Endodermal cell (in vitro differentiated cells): ENCODE data around the gene NFIX. TPM values are rescaled to one million over a fixed set of nuclear protein-coding genes. Genes with fewer than 3 reads are reported as not detected.

Source experiments
- DNase-seq: peaks from one replicate; pipeline ENCODE4 v3.0.0-alpha.2; 2017
- H3K27ac ChIP-seq: 2 replicates; pipeline ENCODE4 v1.5.1; 2013; ENCODE audit warnings: mild to moderate bottlenecking, low read depth, low read length, moderate library complexity
- H3K27me3 ChIP-seq: 2 replicates; pipeline ENCODE4 v1.6.1; 2013; ENCODE audit warnings: mild to moderate bottlenecking, low read length, moderate library complexity; ENCODE audit not compliant: insufficient read depth, control insufficient read depth, poor library complexity, severe bottlenecking
- H3K36me3 ChIP-seq: 2 replicates; pipeline ENCODE4 v1.7.0; 2013; ENCODE audit warnings: mild to moderate bottlenecking, low read length, moderate library complexity; ENCODE audit not compliant: control insufficient read depth, insufficient read depth
- H3K4me1 ChIP-seq: one replicate; pipeline ENCODE4 v1.7.0; 2013; ENCODE audit warnings: low read length; ENCODE audit not compliant: control insufficient read depth, insufficient read depth
- H3K4me3 ChIP-seq: 2 replicates; pipeline ENCODE4 v1.5.1; 2013; ENCODE audit warnings: mild to moderate bottlenecking, low read length, moderate library complexity
- H3K9ac ChIP-seq: 2 replicates; pipeline ENCODE4 v1.6.1; 2013; ENCODE audit warnings: mild to moderate bottlenecking, low read length, moderate library complexity; ENCODE audit not compliant: poor library complexity, severe bottlenecking; ENCODE audit errors: extremely low read depth
- H3K9me3 ChIP-seq: 2 replicates; pipeline ENCODE4 v1.6.1; 2013; ENCODE audit warnings: mild to moderate bottlenecking, low read length, moderate library complexity; ENCODE audit not compliant: control insufficient read depth
- H3K27ac Mint-ChIP-seq: 2 replicates; pipeline ENCODE4 v1.8.0; 2020; ENCODE audit warnings: mixed read lengths
- H3K27me3 Mint-ChIP-seq: 2 replicates; pipeline ENCODE4 v1.8.0; 2021; ENCODE audit warnings: mild to moderate bottlenecking, mixed read lengths; ENCODE audit not compliant: insufficient read depth
- H3K36me3 Mint-ChIP-seq: 2 replicates; pipeline ENCODE4 v1.8.0; 2020; ENCODE audit warnings: low read depth, mixed read lengths
- H3K4me1 Mint-ChIP-seq: 2 replicates; pipeline ENCODE4 v1.8.0; 2020; ENCODE audit warnings: mixed read lengths
- H3K4me3 Mint-ChIP-seq: 2 replicates; pipeline ENCODE4 v1.8.0; 2020; ENCODE audit warnings: mild to moderate bottlenecking, moderate library complexity, mixed read lengths
- H3K9me3 Mint-ChIP-seq: 2 replicates; pipeline ENCODE4 v1.8.0; 2020; ENCODE audit warnings: mild to moderate bottlenecking, mixed read lengths
- WGBS, 2 experiments: methylation state at CpG; one replicate each; pipeline versions ENCODE4 v1.1.5 to v1.1.7; 2013; ENCODE audit warnings: missing lambda C conversion rate in 2 of 2, mixed read lengths in 1 of 2; ENCODE audit not compliant: insufficient coverage in 1 of 2, insufficient read length in 1 of 2; 5-methylcytosine and 5-hydroxymethylcytosine counted together
- total RNA-seq, 2 donors: library from RNA; stranded (reverse); fragmentation: NEBNext Ultra II Directional in 1 of 2; extraction: Animal tissue kit (Norgen Biotek cat#: 25700) in 1 of 2; gene quantifications; 2 replicates in 1 of 2; 3 replicates in 1 of 2; pipeline ENCODE4 v1.2.1, GENCODE V29; 2021
- TF ChIP-seq, protein P1 (sequence below): fragments of 200-600 bp; sonication (generic); conservative IDR thresholded peaks from 2 replicates; pipeline ENCODE4 v1.5.0; 2021; ENCODE audit warnings: antibody characterized with exemption, mild to moderate bottlenecking

Gene NFIX
- total RNA-seq, 2 donors from 2014 or later: 0.22 to 0.40 TPM

DNA sequence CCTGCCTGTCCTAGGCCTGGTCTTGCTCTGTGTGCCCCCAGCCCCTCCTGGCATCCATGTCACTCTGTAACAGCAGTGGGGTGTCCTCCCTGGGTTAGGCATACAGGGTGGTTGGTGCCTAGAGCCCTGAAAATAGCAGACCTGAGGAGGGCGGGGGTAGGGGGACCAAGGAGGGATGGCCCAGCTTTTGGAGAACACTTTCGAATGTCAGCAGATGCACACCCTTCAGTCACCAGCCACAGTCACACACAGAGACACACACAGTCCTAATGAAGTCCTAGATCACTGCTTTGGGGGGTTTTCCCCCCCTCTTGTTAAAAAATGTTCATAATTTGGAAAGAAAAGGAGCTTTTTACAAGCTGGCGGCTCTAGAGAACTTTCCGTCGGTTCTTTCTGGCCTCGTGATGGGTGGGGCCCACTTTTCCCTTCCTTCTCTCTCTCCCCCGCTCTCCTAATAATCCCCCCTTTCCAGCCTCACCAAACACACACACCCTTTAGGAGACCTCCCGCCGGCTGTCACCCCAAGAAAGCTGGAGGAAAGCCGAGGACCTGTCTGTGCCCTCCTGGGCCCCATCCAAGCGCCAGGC is 59.4 kb downstream of the NFIX start:
- TF ChIP-seq, protein P1, sequence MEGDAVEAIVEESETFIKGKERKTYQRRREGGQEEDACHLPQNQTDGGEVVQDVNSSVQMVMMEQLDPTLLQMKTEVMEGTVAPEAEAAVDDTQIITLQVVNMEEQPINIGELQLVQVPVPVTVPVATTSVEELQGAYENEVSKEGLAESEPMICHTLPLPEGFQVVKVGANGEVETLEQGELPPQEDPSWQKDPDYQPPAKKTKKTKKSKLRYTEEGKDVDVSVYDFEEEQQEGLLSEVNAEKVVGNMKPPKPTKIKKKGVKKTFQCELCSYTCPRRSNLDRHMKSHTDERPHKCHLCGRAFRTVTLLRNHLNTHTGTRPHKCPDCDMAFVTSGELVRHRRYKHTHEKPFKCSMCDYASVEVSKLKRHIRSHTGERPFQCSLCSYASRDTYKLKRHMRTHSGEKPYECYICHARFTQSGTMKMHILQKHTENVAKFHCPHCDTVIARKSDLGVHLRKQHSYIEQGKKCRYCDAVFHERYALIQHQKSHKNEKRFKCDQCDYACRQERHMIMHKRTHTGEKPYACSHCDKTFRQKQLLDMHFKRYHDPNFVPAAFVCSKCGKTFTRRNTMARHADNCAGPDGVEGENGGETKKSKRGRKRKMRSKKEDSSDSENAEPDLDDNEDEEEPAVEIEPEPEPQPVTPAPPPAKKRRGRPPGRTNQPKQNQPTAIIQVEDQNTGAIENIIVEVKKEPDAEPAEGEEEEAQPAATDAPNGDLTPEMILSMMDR: no peak
- peaks cover 34% of the 10 kb centered on the region for H3K4me1 ChIP-seq
- no peaks in the 10 kb centered on the region for H3K9me3 ChIP-seq
- H3K27me3 ChIP-seq: peaks cover 90% of the 10 kb centered on the region
- no peak overlapping the region for H3K27ac ChIP-seq
- Mint-ChIP-seq H3K4me3 (no peak overlapping the region), H3K4me1 (peaks cover 32% of the 10 kb centered on the region), H3K9me3 (no peaks in the 10 kb centered on the region), H3K36me3 (no peaks in the 10 kb centered on the region), H3K27me3 (peaks cover 95% of the 10 kb centered on the region), H3K27ac (no peak overlapping the region)
- H3K4me3 ChIP-seq: no peak overlapping the region
- H3K9ac ChIP-seq: no peak overlapping the region
- WGBS, 2 experiments: 0 to 66% methylated on average over 1 to 11 of the region's 11 CpGs
- no peaks in the 10 kb centered on the region for H3K36me3 ChIP-seq
- DNase-seq: peak; percentile 57

DNA sequence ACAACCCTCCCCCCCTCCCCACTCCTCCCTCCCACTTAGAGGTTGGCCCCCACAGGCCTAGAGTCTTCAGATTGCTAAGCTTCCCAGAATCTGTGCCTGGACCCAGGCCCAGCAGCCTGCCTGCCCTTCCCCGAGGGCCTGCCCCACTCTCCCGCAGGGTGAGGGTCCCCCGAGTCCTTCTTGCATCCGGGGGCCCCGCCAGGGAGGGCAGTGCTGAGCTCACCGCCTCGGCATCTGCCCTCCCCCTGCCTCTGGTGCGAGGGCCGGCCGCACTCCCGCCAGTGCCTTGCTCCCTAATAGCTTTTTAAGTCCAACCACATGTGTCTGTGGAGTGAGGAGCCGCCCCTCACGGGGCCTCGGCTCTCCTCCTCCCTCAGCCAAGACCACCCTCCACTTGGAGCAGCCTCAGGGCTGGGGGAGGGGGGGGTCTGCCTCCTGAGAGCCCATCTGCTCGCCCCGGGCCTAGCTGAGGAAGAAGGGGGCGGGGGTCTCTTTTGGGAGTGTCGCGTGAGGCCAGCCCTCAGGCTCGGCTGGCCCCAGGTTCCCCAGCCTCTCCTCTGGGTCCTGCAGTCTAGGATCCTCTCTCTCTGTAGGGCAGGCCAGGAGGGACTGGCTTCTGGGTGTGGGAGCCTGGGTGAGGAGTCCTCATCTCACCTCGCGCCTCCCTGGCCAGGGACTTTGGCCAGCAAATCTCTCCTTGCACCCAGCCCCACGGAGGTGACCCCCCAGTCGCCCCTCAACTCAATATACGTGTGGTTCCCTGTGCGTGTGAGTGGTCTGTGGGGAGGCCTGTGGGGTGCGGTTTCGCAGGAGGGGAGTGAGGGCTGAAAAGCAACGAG is 60.2 kb downstream of the NFIX start:
- H3K4me1 Mint-ChIP-seq: peaks cover 32% of the 10 kb centered on the region
- no peak overlapping the region for H3K4me3 ChIP-seq
- H3K9ac ChIP-seq: no peak overlapping the region
- peaks cover 32% of the 10 kb centered on the region for H3K4me1 ChIP-seq
- no peaks in the 10 kb centered on the region for H3K9me3 Mint-ChIP-seq
- peaks cover 89% of the 10 kb centered on the region for H3K27me3 ChIP-seq
- H3K27ac Mint-ChIP-seq: no peak overlapping the region
- H3K36me3 Mint-ChIP-seq: no peaks in the 10 kb centered on the region
- TF ChIP-seq, protein P1: no peak
- H3K9me3 ChIP-seq: no peaks in the 10 kb centered on the region
- H3K27ac ChIP-seq: peak overlapping the region; percentile 38
- peak; percentile 80 for DNase-seq
- peak overlapping the region; percentile 8 for H3K4me3 Mint-ChIP-seq
- peaks cover 95% of the 10 kb centered on the region for H3K27me3 Mint-ChIP-seq
- H3K36me3 ChIP-seq: no peaks in the 10 kb centered on the region
- WGBS, 2 experiments: 9 to 30% methylated on average over 16 to 29 of the region's 29 CpGs

DNA sequence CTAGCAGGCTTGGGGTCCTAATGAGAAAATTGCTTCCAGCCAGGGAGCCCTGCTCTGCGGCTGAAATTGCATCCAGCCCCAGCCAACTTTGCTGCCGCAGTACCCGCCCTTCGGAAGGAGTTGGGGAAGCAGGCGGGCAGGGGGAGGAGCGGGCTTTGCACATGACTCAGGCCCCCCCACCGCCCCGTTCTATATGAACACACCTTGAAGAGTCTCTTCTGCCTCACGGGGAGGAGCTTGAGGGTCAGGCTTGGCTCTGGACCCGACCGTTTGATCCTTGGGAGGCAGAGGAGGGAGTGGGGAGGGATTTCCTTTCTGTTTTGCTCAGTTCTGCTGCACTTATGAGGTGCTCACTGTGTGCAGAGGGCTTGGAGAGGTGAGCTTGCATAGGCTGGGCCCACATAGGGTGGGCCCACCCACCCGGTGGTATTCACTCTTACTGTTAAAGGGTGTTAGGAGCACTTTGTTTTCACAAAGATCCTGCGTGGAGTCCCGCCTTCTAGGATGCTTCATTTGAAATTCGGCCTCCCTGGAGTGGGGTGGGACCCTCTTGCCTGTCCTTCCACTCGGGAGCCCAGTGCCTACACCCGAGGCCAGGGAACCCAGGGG is 60.9 kb downstream of the NFIX start:
- H3K27ac ChIP-seq: peak overlapping the region; percentile 38
- Mint-ChIP-seq H3K27ac (no peak overlapping the region), H3K27me3 (peaks cover 95% of the 10 kb centered on the region), H3K9me3 (no peaks in the 10 kb centered on the region), H3K4me1 (peaks cover 28% of the 10 kb centered on the region), H3K4me3 (peak overlapping the region; percentile 8), H3K36me3 (no peaks in the 10 kb centered on the region)
- peaks cover 88% of the 10 kb centered on the region for H3K27me3 ChIP-seq
- no peaks in the 10 kb centered on the region for H3K36me3 ChIP-seq
- no peak overlapping the region for H3K4me3 ChIP-seq
- TF ChIP-seq, protein P1: no peak
- H3K9ac ChIP-seq: no peak overlapping the region
- DNase-seq: peak; percentile 84
- H3K4me1 ChIP-seq: peaks cover 25% of the 10 kb centered on the region
- no peaks in the 10 kb centered on the region for H3K9me3 ChIP-seq
- 36 to 37% methylated on average over 10 to 17 of the region's 17 CpGs for WGBS, 2 experiments
